Cardiac septum (tissue), 1 donor: ENCODE results near the gene GATA5. TPM values are rescaled to one million over a fixed set of nuclear protein-coding genes. Genes with fewer than 3 reads are reported as not detected.

ENCODE experiments used
- DNase-seq: peaks from one replicate; pipeline ENCODE4 v3.0.0-alpha.2; 2020; ENCODE audit warnings: low spot score
- intact Hi-C: fragments of 100-400 bp; cut with DNase I; formaldehyde crosslinking; loops from one replicate; pipeline ENCODE4 v1.14.0; 2022
- total RNA-seq: library from RNA; stranded (reverse); fragmentation: NEBNext Ultra II Directional; extraction: Animal tissue kit (Norgen Biotek cat#: 25700); gene quantifications from one replicate; pipeline ENCODE4 v1.2.1, GENCODE V29; 2021
- donor health status: DM: no; HTN: no; CAD: no.

Gene GATA5
- total RNA-seq, 1 donor from 2014 or later, result 1.0 TPM

DNA sequence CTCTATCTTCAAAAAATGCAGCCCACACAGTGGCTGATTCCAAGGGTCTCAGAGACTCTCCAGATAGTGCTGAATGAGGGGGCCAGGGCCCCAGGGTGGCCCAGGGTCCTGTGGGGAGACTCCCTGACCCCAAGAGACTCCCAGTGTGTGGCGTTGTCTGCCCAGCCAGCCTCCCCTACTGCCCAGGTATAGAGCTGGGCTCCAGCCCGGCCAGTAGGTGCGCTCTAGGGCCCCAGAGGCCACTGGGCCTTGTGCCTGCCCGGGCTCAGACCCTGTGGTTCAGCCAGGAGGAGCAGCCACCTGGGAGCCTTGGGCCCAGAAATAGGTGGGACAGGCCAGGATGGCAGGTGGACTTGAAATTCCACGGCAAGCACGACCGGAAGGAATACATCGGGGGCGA lies 30.3 kb upstream of the GATA5 start:
- intact Hi-C loops, result no loop called here
- no peak for DNase-seq

DNA sequence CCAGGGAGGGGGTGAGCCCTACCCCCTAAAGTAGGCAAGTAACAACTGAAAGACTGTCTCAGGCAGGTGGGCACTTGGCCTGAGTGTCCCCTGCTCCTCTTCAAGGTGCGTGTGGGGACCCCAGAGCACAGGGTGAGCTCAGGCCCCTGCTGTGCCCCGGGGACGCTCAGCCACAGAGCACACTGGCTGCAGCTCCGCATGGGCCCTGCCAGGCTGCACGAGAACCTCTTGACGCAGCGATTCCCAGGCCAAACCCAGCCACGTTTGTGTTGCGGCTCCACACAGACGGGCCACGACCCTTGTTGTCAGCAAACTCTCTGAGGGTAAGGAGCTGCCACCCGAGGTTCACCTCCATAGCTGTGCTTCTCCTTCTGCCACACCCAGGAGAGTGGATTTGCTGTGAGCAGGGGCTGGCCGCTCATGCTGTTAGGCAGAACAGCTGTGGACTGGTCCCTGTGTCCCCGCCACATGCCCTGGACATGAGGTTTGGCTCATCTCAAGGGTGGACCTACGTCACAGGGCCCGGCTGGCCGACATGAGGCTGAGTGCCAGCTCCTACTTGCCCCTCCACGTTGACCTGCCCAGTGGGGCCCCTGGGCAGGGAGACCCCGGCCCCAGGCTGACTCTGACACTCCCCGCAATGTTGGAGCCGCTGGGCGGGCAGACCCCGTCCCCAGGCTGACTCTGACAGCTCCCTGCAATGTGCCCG lies 29.7 kb upstream of the GATA5 start:
- intact Hi-C loops, result no loop called here
- no peak for DNase-seq

DNA sequence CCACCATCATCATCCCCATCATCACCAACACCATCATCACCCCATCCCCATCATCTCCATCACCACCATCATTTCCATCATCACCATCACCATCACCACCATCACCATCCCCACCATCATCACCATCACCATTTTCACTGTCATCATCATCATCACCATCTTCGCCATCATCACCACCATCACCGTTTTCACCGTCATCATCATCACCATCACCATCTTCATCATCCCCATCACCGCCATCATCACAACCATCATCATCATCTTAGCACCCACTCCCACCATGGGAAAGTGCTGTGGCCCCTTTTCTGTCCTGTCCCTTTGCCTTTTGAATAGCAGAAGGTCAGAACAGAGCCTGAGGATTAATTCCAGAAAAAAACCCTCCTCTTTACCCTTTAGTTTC lies 28.5 kb upstream of the GATA5 start:
- intact Hi-C loops, result loop anchor here (5.0 kb wide), 2 partner anchors 73 to 288 kb away; no protein-coding TSS in a partner anchor

DNA sequence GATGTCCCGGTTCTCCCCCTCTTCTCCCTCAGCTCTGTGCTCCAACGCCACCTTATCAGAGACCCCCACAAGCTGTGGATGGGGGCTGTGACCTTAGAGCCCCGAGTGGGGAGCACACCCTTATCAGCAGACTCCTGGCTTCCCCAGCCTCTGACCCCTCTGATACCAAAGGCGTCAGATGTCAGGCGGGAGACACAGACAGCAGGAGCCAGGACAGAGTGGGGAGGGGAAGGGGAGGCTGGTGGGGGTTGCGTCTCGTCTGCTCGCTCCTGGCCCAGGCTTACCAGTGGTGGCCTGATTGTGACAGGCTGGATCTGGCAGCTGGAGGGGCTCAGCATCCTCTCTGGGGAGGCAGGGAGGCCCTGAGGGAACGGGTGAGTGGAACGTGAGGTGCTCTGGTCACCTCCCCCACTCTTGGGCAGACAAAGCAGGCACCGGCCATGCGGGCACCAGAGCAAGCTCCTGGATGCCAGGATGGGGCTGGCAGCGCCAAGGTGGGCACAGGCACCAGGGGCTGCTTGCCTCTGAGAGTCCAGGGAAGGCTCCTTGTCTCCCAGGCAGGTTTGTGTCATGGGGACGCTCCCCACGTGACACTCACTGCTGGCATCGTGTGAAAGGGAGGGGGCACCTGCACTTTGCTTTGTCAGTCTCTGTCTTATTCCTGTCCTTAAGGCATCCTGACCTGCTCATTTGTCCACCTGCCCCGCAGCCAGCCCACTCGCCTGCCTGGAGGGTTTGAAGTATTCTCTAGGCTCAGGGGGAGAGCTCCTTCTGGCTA lies 27.8 kb upstream of the GATA5 start:
- DNase-seq, result no peak
- intact Hi-C loops, result loop anchor here (5.0 kb wide), 2 partner anchors 74 to 289 kb away; no protein-coding TSS in a partner anchor

More for the DNA sequence above, 28.5 kb upstream of the GATA5 start:
- no peak for DNase-seq

DNA sequence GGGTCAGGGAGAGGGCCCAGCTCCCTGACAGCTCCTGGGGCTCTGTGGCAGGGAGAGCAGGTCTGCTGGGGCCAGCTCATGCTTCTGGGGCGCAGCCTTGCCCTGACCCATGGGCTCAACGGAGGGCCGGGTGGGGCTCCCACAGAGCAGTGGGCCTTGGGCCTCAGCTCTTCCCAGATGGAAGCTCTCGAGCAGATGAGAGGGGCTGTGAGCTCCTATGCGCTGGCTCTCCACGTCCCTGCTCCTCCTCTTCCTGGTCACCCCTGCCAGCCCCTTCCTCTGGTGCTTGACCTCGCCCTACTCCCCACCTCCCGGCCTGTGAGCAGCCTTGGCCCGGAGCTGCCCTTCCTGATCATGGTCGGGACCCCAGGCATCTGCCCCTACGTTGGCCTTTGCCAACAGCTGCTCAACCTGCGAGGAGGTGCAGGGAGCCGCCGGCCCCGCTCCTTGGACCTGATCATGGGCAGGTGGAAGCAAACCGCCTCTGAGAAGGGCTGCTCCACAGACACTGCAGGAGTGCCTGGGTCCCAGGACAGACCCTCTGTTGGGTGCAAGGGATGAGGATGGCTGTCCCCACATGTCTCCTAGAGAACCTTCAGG lies 26.8 kb upstream of the GATA5 start:
- intact Hi-C loops, result loop anchor here (5.0 kb wide), 2 partner anchors 75 to 290 kb away; no protein-coding TSS in a partner anchor
- no peak for DNase-seq

DNA sequence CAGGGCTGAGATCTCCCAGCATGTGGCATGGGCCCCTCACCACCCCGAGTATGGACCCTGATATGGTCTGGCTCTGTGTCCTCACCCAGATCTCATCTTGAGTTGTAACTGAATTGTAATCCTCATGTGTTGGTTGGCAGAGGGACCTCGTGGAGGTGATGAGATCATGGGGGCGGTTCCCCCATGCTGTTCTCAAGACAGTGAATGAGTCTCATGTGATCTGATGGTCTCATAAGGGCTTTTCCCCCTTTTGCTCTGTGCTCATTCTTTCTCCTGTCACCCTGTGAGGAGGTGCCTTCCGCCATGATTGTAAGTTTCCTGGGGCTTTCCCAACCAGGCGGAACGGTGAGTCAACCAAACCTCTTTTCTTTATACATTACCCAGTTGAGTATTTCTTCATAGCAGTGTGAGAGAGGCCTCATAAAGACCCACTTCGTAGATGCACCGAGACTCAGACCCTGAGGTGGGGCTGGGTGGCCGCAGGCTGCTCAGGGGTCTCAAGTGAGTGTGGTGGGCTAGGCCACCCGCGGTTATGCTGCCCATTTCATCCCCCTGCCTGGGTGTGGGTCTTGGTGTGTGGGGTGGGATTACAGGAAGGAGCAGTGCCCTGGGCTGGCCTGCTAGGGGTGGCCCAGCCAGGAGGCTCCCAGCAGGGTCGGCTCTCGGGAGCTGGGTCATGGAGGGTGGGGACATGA lies 26.2 kb upstream of the GATA5 start:
- no peak for DNase-seq
- intact Hi-C loops, result loop anchor here (5.0 kb wide), 2 partner anchors 75 to 290 kb away; no protein-coding TSS in a partner anchor

DNA sequence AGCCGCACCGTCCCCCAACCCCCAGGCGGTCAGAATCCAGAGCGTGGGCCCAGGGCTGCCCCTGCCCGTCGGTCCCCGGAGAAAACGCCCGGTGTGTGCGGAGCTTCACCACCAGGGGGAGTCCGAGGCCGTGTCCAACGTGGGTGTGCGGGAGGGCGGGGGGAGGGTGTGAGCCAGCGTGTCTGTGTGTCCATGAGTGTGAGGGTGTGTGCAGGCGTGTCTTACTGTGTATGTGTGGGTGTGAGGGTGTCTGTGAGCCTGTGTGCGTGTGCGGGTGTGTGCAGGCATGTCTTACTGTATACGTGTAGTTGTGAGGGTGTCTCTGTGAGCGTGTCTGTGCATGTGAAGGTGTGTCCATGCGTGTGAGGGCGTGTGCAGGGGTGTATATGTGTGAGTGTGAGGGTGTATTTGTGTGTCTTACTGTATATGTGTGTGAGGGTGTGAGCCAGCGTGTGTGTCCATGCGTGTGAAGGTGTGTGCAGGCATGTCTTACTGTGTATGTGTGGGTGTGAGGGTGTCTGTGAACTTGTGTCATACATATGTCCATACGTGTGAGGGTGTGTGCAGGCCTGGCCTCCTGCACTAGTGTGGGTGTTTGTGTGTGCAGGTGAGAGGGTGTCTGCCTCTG lies 24.6 kb upstream of the GATA5 start:
- DNase-seq, result peak; percentile 92
- intact Hi-C loops, result loop anchor here (1.0 to 5.0 kb wide), 3 partner anchors 77 to 292 kb away; no protein-coding TSS in a partner anchor

DNA sequence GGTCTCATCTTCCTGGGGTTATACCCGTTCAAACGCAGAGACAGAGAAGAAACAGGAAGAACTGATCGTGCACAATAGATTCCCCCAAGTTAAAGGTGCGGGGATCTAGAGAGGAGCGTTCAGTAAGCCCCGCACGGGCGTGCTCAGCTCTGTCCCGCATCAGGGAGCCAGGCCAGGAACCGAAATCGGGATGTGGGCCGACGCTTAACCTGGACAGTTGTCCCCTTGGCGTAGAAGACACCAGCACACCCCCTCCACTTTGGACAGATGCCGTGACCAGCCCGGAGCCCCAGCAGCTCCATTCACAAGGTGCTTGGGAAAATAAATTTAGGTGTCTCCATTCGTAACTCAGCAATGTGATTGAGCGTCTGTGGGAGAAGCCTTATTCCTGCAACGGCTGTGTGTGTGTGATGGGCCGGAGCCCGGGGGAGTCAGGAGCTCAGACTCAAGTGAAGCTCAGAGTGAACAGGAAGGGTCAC lies 24.0 kb upstream of the GATA5 start:
- intact Hi-C loops, result loop anchor here (1.0 to 5.0 kb wide), 4 partner anchors 78 to 293 kb away; partner anchors contain the start of gene ADRM1
- no peak for DNase-seq

DNA sequence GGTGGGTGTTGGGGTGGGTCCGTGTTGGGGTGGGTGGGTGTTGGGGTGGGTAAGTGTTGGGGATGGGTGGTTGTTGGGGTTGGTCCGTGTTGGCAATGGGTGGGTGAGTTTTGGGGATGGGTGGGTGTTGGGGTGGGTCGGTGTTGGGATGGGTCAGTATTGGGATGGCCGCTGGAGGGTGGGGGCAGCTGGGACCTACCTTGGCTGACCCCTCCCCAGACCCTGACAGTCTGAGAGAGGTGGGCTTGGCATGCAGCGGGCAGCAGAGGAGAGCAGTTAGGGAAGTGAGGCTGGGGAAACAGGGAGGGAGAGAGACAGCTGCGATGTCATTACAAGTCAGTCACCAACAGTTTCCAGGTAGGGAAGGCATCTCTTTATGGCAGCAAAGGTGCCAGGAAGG lies 23.1 kb upstream of the GATA5 start:
- no peak for DNase-seq
- intact Hi-C loops, result loop anchor here (5.0 kb wide), 1 partner anchor 197 kb away; the partner anchor contains the start of gene ADRM1

DNA sequence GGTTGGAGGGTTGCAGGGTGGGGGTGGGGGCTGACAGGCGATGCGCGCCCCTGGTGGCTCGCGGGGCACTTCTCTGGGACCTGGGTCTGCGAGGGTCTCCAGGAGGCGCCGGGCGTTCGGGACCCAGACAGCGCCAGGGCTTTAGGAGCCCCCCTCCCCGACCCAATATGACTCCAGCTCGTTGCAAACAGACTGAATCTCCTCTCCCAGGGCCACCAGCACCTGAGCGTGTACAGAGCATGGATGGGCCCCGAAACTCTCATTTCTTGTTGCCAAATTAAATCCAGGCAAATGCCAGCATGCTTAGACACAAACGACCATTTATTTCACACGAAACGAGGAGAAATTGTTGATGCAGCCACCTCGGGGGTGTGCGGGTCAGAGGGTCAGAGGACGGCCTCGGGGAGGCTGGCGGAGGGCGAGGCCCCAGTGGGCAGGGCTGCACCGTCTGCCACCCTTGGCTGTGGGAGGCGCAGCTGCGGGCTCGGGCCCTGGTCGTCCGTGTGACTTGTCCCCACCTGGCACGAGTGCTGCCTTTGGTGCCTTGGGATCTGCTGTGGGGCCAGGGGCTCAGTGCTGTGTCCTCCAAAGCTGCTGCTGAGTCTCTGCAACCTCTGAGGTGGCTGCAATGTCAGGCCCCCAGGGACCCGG lies 20.9 kb upstream of the GATA5 start:
- DNase-seq, result no peak
- intact Hi-C loops, result loop anchor here (1.0 to 5.0 kb wide), 2 partner anchors 86 to 194 kb away; partner anchors contain the start of gene ADRM1

DNA sequence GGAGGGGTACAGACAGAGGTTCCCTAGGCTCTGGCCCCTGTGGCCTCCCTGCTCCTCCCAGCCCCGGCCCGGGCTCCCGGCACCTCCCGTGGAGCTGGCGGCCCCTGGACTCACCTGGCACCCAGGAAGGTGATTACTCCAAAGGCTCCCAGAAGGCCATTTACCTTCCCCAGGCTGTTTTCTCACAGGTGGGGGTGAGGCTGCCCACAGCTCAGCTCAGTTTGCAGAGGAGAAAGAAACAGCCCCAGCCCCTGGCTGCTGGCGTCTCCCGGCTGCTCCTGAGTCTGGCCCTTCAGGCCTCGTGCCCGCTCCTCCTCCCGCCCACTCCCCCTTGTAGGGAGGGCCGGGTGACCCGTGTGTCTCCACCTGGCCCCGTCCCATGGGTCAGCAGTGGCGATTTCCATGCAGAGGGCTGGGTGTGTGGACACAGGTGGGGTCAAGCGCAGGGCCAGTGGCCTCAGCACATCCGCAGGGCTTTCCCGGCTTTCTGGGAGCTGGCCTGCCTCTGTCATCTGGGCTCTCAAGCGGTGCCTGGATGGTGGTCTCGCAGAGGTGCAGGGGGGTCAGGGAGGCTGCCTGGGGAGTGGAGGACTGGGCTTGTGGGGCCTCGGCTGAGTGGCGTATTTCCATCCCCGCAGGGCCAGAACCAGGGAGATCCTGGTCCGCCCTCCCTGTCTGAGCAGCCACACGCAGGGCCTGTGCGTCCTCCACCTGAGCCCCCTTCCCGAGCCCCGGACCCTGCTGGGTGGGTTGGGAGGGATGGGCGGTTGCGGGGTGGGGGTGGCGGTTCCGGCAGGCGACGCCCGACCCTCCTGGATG lies 20.2 kb upstream of the GATA5 start:
- no peak for DNase-seq
- intact Hi-C loops, result loop anchor here (1.0 to 5.0 kb wide), 2 partner anchors 86 to 194 kb away; partner anchors contain the start of gene ADRM1

DNA sequence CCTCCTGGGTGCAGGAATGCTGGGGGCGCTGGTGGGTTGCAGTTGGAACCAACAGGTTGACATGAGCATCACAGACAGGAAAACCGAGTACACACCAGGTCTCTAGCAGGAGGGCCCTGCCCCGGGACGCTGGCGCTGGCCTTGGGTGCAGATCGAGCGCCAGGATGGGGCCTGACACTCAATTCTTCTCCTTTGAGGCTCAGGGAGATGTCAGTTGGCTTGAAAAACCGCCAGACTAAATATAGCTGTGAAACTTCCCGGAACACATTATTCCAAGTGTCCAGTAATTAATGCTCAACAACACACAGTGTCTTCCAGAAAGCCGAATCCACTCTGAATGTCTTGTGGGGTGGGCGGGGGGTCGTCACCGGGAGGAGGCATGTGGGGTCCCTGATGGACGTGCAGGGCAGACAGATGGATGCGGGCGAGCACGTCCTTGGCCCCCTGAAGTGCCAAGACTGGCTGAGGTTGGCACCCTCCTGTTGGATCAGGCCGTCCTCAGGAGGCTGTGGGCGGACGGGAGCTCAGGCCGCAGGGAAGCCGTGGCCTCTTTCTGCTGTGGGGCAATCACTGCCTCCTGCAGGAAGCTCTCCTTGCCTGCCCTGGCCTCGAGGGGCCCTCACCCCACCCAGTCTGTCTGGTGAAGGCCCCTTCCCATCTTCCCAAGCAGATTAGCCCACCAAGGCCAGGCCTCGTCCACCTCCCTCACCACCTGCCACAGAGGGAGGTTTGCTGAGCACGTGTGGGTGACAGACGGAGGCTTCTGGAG lies 19.4 kb upstream of the GATA5 start:
- DNase-seq, result no peak
- intact Hi-C loops, result loop anchor here (5.0 kb wide), 1 partner anchor 193 kb away; the partner anchor contains the start of gene ADRM1

DNA sequence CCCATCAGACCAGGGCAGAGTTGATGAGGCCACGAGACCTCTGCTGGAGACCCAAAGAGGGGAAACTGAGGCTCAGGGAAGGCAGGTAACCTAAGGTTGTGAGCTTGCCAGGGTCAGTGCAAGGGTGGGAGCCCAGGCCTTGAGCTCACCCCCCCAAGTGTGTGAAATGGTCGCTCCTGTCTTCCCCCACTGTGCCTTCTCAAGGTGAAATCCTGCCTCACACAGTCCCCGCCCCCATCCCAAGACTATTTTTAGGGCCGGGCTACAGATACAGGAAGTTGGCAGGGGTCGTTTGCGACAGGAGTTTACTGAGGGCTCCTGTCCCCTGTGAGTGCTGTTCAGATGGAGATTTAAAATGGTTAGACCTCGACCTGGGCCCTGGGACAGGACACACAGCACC lies 18.7 kb upstream of the GATA5 start:
- DNase-seq, result no peak
- intact Hi-C loops, result no loop called here

DNA sequence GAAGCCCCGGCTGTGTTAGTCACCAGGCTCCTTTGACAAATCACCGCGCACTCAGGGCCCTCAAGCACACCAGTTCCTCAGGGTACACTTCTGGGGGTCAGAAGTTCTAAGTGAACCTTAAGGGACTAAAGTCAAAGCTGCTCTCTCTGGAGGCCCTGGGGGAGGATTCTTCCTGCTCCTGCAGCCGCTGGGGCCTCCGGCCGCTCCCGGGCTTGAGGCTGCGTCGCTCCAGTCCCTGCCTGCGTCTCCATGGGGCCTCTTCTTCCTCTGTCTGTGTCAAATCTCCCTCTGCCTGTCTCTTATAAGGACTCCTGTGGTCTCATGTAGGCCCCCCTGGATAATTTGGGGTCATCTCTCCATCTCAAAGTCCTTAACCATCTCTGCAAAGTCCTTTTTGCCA lies 18.1 kb upstream of the GATA5 start:
- DNase-seq, result no peak
- intact Hi-C loops, result no loop called here

DNA sequence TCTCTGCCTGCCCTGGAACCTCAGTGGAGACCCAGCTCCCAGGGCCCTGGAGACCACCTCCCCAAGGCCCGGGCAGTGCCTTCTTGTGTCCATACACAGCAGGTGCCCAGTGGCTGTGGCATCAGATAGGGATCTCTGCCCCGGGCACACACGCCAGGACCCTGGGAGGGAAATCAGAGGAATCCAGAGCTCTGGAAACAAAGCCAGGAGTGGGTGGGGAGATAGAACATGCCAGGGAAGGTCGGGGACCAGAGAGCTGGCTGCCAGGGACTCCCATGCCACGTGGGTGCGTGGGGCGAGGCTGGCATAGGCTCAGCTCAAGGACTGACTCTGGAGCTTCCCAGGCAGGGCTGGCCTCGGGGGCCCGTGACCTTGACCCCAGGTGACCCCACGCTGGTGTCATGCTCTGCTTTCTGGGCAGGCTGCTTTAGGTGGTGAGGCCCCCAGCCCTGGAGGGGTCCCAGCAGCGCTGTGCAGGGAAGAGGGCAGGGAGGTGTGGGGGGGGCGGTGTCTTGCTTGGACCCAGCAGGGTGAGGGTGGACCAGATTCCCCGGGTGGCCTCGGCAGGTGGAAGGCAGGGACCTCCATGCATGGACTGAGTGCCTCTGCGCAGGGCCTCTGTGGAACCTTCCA lies 17.6 kb upstream of the GATA5 start:
- intact Hi-C loops, result no loop called here
- no peak for DNase-seq

DNA sequence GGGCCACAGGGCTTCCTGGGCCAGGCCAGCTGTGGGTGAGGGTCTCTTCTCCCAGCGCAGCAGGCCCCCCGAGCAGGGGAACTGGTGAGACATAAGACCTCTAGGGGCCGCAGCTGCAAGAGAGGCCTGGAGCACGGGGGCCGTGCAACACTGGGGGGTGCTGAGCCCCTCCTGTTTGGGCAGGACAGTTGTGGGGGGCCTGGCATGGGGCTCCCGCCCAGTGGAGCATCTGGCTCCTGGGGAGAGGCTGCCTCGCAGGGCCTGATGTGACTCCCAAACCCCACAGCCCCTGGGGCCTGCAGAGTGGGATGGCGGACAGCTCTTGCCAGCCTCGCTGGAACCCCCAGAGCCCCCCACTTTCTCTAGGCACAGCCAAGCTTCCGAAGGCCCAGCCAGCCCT lies 16.9 kb upstream of the GATA5 start:
- intact Hi-C loops, result no loop called here
- no peak for DNase-seq
